HepG2 (cell line): ENCODE results near the gene AADACL4. TPM values are rescaled to one million over a fixed set of nuclear protein-coding genes. Genes with fewer than 3 reads are reported as not detected.

ENCODE experiments used
- ATAC-seq: fragments of 200-7000 bp; cut with Tn5 transposase; 3 replicates; pipeline ENCODE4 v1.9.1; 2020; ENCODE audit warnings: mild to moderate bottlenecking, moderate library complexity
- BruUV-seq: library from RNA; stranded (reverse); fragments of 400-500 nt; replicated peaks from 2 replicates; lab custom pipeline; 2021; lab: Mats Ljungman, UMichigan
- CTCF ChIA-PET: fragments of 300-600 bp; formaldehyde crosslinking; extraction: SDS; loops from one replicate; lab custom pipeline; 2021; ENCODE audit warnings: low total read pairs, inconsistent platforms, low intra/inter-chr PET ratio; lab: Yijun Ruan, JAX
- POLR2A ChIA-PET: fragments of 350-600 bp; sonication (Branson Sonifier 250); formaldehyde crosslinking; loops from one replicate; lab custom pipeline; 2020; ENCODE audit warnings: antibody characterized with exemption, inconsistent platforms; lab: Yijun Ruan, JAX
- DNase-seq: peaks from one replicate; pipeline ENCODE4 v3.0.0-alpha.2; 2015; ENCODE audit warnings: low spot score
- FAIRE-seq: peaks from 3 replicates; lab custom pipeline; 2011; peaks lifted over from hg19 to GRCh38; lab: Jason Lieb, UNC
- H2AFZ ChIP-seq: one replicate; pipeline ENCODE4 v1.6.1; 2011; ENCODE audit warnings: low read length, inconsistent platforms
- H3K27ac ChIP-seq: fragments of 300-600 bp; 3 replicates; pipeline ENCODE4 v1.8.0; 2011; ENCODE audit warnings: mixed run types, mild to moderate bottlenecking, mixed read lengths, low read length, inconsistent platforms; ENCODE audit not compliant: insufficient read depth; ENCODE audit errors: extremely low read length
- H3K27me3 ChIP-seq, 2 experiments: fragments of 200-600 bp in 1 of 2; 2 replicates in 1 of 2; 3 replicates in 1 of 2; pipeline versions ENCODE4 v1.6.0 to v1.8.0; 2011; ENCODE audit warnings: low read length in 2 of 2, mild to moderate bottlenecking in 2 of 2, moderate library complexity in 2 of 2, inconsistent platforms in 1 of 2; ENCODE audit not compliant: insufficient read depth in 2 of 2, control insufficient read depth in 1 of 2
- H3K36me3 ChIP-seq, 2 experiments: fragments of 200-600 bp in 1 of 2; replicated peaks in 1 of 2; 2 replicates in 1 of 2; 3 replicates in 1 of 2; pipeline versions ENCODE4 v1.5.1 to v1.8.0; 2011; ENCODE audit warnings: low read length in 2 of 2, inconsistent platforms in 1 of 2; ENCODE audit not compliant: insufficient read depth in 2 of 2, control insufficient read depth in 1 of 2
- H3K4me1 ChIP-seq: 2 replicates; pipeline ENCODE4 v1.5.1; 2012; ENCODE audit warnings: low read length, inconsistent platforms; ENCODE audit not compliant: insufficient read depth
- H3K4me2 ChIP-seq: 2 replicates; pipeline ENCODE4 v1.6.0; 2011; ENCODE audit warnings: low read depth, low read length, inconsistent platforms
- H3K4me3 ChIP-seq, 3 experiments: fragments of 200-600 bp in 1 of 3; sonication (generic), shearing (Covaris generic) in 1 of 3; replicated peaks in 1 of 3; 2 replicates each; pipeline ENCODE4 v1.5.1; 2011 to 2016; ENCODE audit warnings: low read length in 3 of 3, inconsistent platforms in 2 of 3, low read depth in 2 of 3, mild to moderate bottlenecking in 2 of 3, control low read depth in 1 of 3, mixed read lengths in 1 of 3; ENCODE audit not compliant: insufficient read depth in 1 of 3
- H3K79me2 ChIP-seq: one replicate; pipeline ENCODE4 v1.6.1; 2011; ENCODE audit warnings: low read length, inconsistent platforms; ENCODE audit not compliant: insufficient read depth
- H3K9ac ChIP-seq: 2 replicates; pipeline ENCODE4 v1.6.0; 2011; ENCODE audit warnings: mild to moderate bottlenecking, low read depth, low read length, inconsistent platforms; ENCODE audit not compliant: insufficient read depth
- H3K9me3 ChIP-seq: 2 replicates; pipeline ENCODE4 v1.5.1; 2012; ENCODE audit warnings: mild to moderate bottlenecking, low read length
- H4K20me1 ChIP-seq: 2 replicates; pipeline ENCODE4 v1.6.0; 2011; ENCODE audit warnings: inconsistent platforms, mild to moderate bottlenecking, low read length, moderate library complexity; ENCODE audit not compliant: insufficient read depth
- AGO1 ChIP-seq: fragments of 200-400 bp; formaldehyde crosslinking; IDR thresholded peaks from 2 replicates; pipeline ENCODE4 v1.6.1; 2017; ENCODE audit warnings: mild to moderate bottlenecking, low read depth, low read length, moderate library complexity; ENCODE audit not compliant: poor library complexity, severe bottlenecking
- HNRNPUL1 ChIP-seq: fragments of 200-400 bp; formaldehyde crosslinking; IDR thresholded peaks from 2 replicates; pipeline ENCODE4 v1.6.1; 2017; ENCODE audit warnings: low read depth, mild to moderate bottlenecking, low read length, moderate library complexity
- KLF11 ChIP-seq: IDR thresholded peaks from 2 replicates; pipeline ENCODE4 v1.6.1; 2016; ENCODE audit warnings: missing compliant biosample characterization
- ZNF501 ChIP-seq: sonication (generic); formaldehyde crosslinking; IDR thresholded peaks from 2 replicates; pipeline ENCODE4 v1.5.1; 2020; ENCODE audit warnings: mild to moderate bottlenecking, moderate library complexity, missing genetic modification reagents
- ZNF766 ChIP-seq: sonication (generic); formaldehyde crosslinking; IDR thresholded peaks from 2 replicates; pipeline ENCODE4 v1.5.0; 2020; ENCODE audit warnings: missing genetic modification reagents, borderline replicate concordance
- WGBS: methylation state at CpG from one replicate; pipeline ENCODE4 v1.1.6; 2017; ENCODE audit warnings: low lambda C conversion rate; 5-methylcytosine and 5-hydroxymethylcytosine counted together
- in situ Hi-C: cut with HindIII; loops from 2 replicates; pipeline ENCODE4 v1.10.0; 2017; ENCODE audit warnings: low pct_unique_long_range_greater_than_20kb; ENCODE audit not compliant: extremely low pct_ligation_motif_present
- intact Hi-C: fragments of 100-400 bp; cut with micrococcal nuclease; formaldehyde crosslinking; loops from one replicate; pipeline ENCODE4 v1.10.0; 2022; ENCODE audit not compliant: unreplicated experiment
- polyA plus RNA-seq, 8 experiments: library from polyadenylated mRNA; depleted of rRNA in 3 of 8; stranded (reverse) in 7 of 8; unstranded in 1 of 8; fragments of >200 nt; fragmentation: Illumina TruSeq in 4 of 8; extraction: Trizol in 4 of 8; gene quantifications; 2 replicates each; pipeline versions ENCODE4 v1.2.1 to v1.2.3, GENCODE V29; 2011 to 2016; ENCODE audit warnings: low read depth in 4 of 8, missing spikeins in 1 of 8, mixed read lengths in 1 of 8; ENCODE audit not compliant: insufficient read depth in 1 of 8
- total RNA-seq, 5 experiments: library from RNA; depleted of rRNA; stranded (reverse); fragments of >200 nt; fragmentation: Illumina TruSeq; extraction: Trizol; gene quantifications; 2 replicates each; pipeline ENCODE4 v1.2.3, GENCODE V29; 2016; ENCODE audit warnings: low read depth in 1 of 5
- TF ChIP-seq, protein P1 (sequence below): sonication (generic); formaldehyde crosslinking; IDR thresholded peaks from 2 replicates; pipeline ENCODE4 v1.4.0; 2020; ENCODE audit warnings: mild to moderate bottlenecking, missing genetic modification reagents
- TF ChIP-seq, protein P2 (sequence below): sonication (generic); formaldehyde crosslinking; IDR thresholded peaks from 2 replicates; pipeline ENCODE4 v1.4.0; 2020; ENCODE audit warnings: missing genetic modification reagents, borderline replicate concordance
- TF ChIP-seq, protein P3 (sequence below): IDR thresholded peaks from 2 replicates; pipeline ENCODE4 v1.6.1; 2016; ENCODE audit warnings: control low read depth
- TF ChIP-seq, protein P4 (sequence below): sonication (generic); formaldehyde crosslinking; IDR thresholded peaks from 2 replicates; pipeline ENCODE4 v1.8.0; 2022; ENCODE audit warnings: mild to moderate bottlenecking, missing genetic modification reagents, borderline replicate concordance

The AADACL4 gene
- total and polyA plus RNA-seq, 2 of the 13 experiments (the other 11 are each of a cell fraction or from before 2014, with no cell fraction given): not detected

DNA sequence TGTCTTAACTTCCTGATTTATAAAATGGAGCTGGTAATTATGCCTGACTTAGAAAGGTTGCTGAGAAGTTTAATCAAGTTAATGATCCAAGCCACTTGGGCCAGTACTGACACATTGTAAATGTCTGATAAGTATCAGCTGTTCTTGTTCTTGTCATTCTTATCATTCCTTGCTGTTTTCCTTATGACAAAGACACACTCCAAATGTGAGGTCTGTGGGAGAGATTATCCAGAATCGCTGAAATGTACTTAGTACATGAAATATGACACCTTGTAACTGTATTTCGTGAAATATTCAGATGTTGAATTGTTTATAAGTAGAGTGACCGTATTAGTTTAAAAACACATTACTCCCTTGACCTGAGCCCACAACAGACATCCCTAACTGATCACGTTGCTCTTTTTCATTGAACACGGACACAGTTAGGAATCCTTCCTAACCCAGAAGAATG lies 6.1 kb downstream of the AADACL4 start:
- DNase-seq: no peak
- WGBS: 25% methylated on average over 5 of the region's 5 CpGs
- no peaks in the 10 kb centered on the region for H4K20me1 ChIP-seq
- no peak overlapping the region for H3K9ac ChIP-seq
- no peak overlapping the region for H3K4me3 ChIP-seq
- H3K9me3 ChIP-seq: no peaks in the 10 kb centered on the region
- intact Hi-C loops: no loop called here
- no TSS peak for BruUV-seq
- in situ Hi-C loops: loop anchor here (10.0 to 25.0 kb wide), 2 partner anchors 375 to 538 kb away; no protein-coding TSS in a partner anchor
- H3K4me1 ChIP-seq: peaks cover 12% of the 10 kb centered on the region
- TF ChIP-seq ZNF766 (CRISPR knock-in tag) (no peak), HNRNPUL1 (no peak), AGO1 (no peak), KLF11 (CRISPR knock-in tag) (no peak), ZNF501 (CRISPR knock-in tag) (no peak)
- TF ChIP-seq, protein P1, sequence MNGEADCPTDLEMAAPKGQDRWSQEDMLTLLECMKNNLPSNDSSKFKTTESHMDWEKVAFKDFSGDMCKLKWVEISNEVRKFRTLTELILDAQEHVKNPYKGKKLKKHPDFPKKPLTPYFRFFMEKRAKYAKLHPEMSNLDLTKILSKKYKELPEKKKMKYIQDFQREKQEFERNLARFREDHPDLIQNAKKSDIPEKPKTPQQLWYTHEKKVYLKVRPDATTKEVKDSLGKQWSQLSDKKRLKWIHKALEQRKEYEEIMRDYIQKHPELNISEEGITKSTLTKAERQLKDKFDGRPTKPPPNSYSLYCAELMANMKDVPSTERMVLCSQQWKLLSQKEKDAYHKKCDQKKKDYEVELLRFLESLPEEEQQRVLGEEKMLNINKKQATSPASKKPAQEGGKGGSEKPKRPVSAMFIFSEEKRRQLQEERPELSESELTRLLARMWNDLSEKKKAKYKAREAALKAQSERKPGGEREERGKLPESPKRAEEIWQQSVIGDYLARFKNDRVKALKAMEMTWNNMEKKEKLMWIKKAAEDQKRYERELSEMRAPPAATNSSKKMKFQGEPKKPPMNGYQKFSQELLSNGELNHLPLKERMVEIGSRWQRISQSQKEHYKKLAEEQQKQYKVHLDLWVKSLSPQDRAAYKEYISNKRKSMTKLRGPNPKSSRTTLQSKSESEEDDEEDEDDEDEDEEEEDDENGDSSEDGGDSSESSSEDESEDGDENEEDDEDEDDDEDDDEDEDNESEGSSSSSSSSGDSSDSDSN (CRISPR knock-in tag): no peak
- TF ChIP-seq, protein P2, sequence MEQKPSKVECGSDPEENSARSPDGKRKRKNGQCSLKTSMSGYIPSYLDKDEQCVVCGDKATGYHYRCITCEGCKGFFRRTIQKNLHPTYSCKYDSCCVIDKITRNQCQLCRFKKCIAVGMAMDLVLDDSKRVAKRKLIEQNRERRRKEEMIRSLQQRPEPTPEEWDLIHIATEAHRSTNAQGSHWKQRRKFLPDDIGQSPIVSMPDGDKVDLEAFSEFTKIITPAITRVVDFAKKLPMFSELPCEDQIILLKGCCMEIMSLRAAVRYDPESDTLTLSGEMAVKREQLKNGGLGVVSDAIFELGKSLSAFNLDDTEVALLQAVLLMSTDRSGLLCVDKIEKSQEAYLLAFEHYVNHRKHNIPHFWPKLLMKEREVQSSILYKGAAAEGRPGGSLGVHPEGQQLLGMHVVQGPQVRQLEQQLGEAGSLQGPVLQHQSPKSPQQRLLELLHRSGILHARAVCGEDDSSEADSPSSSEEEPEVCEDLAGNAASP (CRISPR knock-in tag): no peak
- TF ChIP-seq, protein P3, sequence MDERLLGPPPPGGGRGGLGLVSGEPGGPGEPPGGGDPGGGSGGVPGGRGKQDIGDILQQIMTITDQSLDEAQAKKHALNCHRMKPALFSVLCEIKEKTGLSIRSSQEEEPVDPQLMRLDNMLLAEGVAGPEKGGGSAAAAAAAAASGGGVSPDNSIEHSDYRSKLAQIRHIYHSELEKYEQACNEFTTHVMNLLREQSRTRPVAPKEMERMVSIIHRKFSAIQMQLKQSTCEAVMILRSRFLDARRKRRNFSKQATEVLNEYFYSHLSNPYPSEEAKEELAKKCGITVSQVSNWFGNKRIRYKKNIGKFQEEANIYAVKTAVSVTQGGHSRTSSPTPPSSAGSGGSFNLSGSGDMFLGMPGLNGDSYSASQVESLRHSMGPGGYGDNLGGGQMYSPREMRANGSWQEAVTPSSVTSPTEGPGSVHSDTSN (CRISPR knock-in tag): no peak
- TF ChIP-seq, protein P4, sequence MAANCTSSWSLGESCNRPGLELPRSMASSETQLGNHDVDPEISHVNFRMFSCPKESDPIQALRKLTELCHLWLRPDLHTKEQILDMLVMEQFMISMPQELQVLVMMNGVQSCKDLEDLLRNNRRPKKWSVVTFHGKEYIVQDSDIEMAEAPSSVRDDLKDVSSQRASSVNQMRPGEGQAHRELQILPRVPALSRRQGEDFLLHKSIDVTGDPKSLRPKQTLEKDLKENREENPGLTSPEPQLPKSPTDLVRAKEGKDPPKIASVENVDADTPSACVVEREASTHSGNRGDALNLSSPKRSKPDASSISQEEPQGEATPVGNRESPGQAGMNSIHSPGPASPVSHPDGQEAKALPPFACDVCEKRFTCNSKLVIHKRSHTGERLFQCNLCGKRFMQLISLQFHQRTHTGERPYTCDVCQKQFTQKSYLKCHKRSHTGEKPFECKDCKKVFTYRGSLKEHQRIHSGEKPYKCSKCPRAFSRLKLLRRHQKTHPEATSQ: no peak
- ChIA-PET POLR2A (interaction anchor here (1.0 kb wide), 1 partner anchor 19 kb away, joined by 3 read pairs; no protein-coding TSS in a partner anchor), CTCF (no interaction called here)
- peaks cover 0 to 30% of the 10 kb centered on the region in 2 experiments; a peak in 4 of 5 replicates for H3K27me3 ChIP-seq
- H3K27ac ChIP-seq: no peak overlapping the region
- H3K79me2 ChIP-seq: no peaks in the 10 kb centered on the region
- FAIRE-seq: no peak
- no peak overlapping the region for H2AFZ ChIP-seq
- H3K4me2 ChIP-seq: no peak overlapping the region
- no peak for ATAC-seq
- H3K36me3 ChIP-seq: no peaks in the 10 kb centered on the region
